Cardiac fibroblast (primary cell): ENCODE results near the gene RBM34.
"Not testable (repeated sequence)": the region's sequence is repeated elsewhere in the genome, so short reads cannot be mapped to it uniquely, and the experiment has no call there.

Experiments used
- DNase-seq, 2 donors: peaks; one replicate each; pipeline versions ENCODE4 v3.0.0 to v3.0.0-alpha.2; 2010; ENCODE audit warnings: low read depth in 2 of 2
- H3K4me3 ChIP-seq, 2 donors: replicated peaks in 1 of 2; 1 replicate in 1 of 2; 2 replicates in 1 of 2; pipeline ENCODE4 v1.5.1; 2011; ENCODE audit warnings: low read depth in 2 of 2, low read length in 2 of 2, mild to moderate bottlenecking in 2 of 2, moderate library complexity in 1 of 2
- TF ChIP-seq, protein P1 (sequence below): IDR thresholded peaks from one replicate; pipeline ENCODE4 v1.5.1; 2011; ENCODE audit warnings: low read depth, mild to moderate bottlenecking, low read length, inconsistent platforms

The RBM34 gene

DNA sequence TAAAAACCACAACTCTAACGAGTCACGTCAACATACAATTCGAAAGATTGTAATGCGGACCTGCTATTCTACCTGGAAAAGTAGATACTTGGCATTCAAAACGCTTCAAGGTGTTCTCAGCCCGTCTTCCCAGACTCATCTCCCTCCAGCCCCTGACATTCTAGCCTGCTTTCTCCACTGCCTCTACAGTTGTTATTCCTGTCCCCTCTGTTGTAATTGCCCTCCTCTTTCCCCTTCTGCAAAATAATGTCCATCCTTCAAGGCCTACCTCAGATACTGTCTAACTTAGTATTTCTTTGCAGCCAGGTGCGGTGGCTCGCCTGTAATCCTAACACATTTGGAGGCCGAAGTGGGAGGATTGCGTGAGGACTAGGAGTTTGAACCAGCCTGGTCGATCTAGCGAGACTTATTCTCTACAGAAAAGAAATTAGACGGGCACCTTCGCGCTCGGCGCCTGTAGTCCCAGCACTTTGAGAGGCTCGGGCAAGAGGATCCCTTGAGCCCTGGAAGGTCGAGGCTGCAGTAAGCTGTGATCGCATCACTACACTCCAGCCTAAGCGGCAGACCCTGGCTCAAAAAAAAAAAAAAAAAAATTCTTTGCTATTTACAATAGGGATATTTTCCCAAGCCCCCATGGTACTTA is 756 bp upstream of the RBM34 start:
- peak overlapping the region; percentile 74 to 82 for H3K4me3 ChIP-seq
- TF ChIP-seq, protein P1, sequence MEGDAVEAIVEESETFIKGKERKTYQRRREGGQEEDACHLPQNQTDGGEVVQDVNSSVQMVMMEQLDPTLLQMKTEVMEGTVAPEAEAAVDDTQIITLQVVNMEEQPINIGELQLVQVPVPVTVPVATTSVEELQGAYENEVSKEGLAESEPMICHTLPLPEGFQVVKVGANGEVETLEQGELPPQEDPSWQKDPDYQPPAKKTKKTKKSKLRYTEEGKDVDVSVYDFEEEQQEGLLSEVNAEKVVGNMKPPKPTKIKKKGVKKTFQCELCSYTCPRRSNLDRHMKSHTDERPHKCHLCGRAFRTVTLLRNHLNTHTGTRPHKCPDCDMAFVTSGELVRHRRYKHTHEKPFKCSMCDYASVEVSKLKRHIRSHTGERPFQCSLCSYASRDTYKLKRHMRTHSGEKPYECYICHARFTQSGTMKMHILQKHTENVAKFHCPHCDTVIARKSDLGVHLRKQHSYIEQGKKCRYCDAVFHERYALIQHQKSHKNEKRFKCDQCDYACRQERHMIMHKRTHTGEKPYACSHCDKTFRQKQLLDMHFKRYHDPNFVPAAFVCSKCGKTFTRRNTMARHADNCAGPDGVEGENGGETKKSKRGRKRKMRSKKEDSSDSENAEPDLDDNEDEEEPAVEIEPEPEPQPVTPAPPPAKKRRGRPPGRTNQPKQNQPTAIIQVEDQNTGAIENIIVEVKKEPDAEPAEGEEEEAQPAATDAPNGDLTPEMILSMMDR: no peak
- DNase-seq: no peak

DNA sequence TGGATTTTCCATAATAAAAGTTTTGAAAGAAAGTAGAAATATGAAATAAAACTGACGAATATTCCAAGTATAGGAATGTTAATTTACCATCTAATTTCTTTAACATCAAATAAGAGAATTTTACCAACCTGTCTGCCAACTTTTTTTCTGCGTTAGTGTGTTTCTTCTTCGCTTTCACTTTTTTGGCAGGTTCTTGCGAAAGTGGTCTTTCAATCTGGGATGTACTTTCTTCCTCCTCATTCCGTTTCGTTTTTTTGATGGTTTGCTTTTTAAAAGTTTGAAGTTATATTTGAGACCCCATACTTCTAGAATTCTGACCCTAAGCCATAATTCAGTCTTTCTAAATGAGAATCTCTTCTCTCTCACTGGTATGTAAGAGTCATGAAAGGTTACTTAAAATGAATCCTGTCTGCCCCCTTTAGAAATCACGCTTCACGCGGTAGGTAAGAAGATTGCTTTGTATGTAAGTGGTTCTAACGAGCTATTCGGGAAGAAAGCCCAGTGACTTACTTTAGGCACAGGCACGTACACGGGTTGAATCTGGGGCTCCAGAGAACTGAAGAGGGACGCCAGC is 580 bp downstream of the RBM34 start:
- peak overlapping the region; percentile 74 to 82 for H3K4me3 ChIP-seq
- TF ChIP-seq, protein P1: no peak
- DNase-seq: peak; percentile 67 to 77

DNA sequence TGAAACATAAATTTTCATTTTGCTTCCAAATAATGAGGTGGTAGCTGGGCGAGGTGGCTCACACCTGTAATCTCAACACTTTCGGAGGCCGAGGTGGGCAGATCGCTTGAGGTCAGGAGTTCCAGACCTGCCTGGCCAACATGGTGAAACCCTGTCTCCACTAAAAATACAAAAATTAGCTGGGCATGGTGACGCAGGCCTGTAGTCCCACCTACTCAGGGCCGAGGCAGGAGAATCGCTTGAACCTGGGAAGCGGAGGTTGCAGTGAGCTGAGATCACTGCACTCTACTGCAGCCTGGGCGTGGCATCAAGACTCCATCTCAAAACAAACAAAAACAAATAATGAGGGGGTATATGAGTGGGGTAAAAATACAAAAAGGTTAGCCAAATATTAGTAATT is 1.1 kb downstream of the RBM34 start:
- peak overlapping the region; percentile 74 to 82 for H3K4me3 ChIP-seq
- not testable (repeated sequence) for DNase-seq

GRCh38 chr1:235159284-235159683 is 1.8 kb downstream of the RBM34 start:
- DNase-seq, H3K4me3 ChIP-seq: not testable (repeated sequence)

DNA sequence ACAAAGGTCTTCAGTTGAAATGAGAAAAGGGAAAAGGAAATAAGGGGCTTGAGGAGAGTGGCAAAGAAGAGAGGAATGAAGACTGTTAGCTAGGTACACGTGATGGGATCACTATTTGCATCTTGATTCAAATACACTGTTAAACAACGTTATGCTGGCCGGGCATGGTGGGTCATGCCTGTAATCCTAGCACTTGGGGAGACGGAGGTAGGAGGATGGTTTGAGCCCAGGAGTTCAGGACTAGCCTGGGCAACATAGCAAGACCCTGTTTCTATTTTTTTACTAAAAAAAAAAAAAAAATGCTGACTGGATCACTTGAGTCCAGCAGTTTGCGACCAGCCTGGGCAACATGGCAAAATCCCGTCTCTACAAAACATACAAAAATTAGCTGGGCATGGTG is 2.4 kb downstream of the RBM34 start:
- TF ChIP-seq, protein P1: no peak
- no peak overlapping the region for H3K4me3 ChIP-seq
- no peak for DNase-seq

DNA sequence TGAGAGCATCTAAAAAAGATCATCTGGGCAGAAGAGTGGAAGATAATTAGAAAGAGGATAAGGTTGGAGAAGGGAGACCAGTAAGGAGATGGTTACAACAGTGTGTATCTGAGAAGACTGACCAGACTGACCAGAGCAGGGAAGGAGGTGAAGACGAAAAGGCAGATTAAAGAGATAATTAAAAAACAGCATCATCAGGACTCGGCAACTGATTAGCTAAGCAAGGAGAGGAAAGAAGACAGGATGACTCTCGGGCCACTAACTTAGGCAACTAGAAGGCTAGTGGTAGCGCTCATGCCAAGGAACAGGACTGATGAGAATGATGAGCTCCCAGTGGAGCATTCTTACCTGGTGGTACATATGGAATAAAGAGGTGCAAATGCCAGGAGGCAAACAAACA is 3.9 kb downstream of the RBM34 start:
- no peak for DNase-seq
- no peak overlapping the region for H3K4me3 ChIP-seq
- TF ChIP-seq, protein P1: no peak

DNA sequence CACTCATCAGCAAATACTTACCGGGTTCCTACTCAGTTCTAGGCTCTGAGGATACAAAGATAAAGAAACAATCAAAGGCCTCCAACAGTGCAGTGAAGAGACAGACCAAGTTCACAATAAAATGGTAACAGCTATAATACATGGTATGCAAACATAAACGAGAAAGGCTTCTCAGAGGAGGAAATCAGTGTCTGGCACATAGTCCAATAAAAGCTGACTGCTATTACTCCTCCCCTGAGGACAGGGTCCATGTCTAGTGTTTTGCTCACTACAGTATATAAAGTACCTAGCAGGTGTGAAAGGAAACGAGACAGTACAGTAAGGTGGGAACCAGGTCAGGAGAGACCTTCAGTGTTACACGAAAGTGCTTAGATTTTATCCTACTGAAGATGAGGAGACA is 4.3 kb downstream of the RBM34 start:
- TF ChIP-seq, protein P1: no peak
- DNase-seq: no peak
- no peak overlapping the region for H3K4me3 ChIP-seq

GRCh38 chr1:235156265-235156664 is 4.8 kb downstream of the RBM34 start:
- TF ChIP-seq, protein P1: no peak
- DNase-seq: no peak
- no peak overlapping the region for H3K4me3 ChIP-seq
